HFFc6 (cell line): ENCODE measurements around the gene S100A6. TPM values are rescaled to one million over a fixed set of nuclear protein-coding genes. Genes with fewer than 3 reads are reported as not detected.
"Not testable (repeated sequence)": the region's sequence is repeated elsewhere in the genome, so short reads cannot be mapped to it uniquely, and the experiment has no call there.

ENCODE experiments used
- DNase-seq: peaks from one replicate; pipeline ENCODE4 v3.0.0-alpha.2; 2018
- H3K27ac Mint-ChIP-seq: 2 replicates; pipeline ENCODE4 v1.8.0; 2020; ENCODE audit warnings: mild to moderate bottlenecking, mixed read lengths
- H3K27me3 Mint-ChIP-seq: 2 replicates; pipeline ENCODE4 v1.8.0; 2021; ENCODE audit warnings: mild to moderate bottlenecking, moderate library complexity, mixed read lengths; ENCODE audit not compliant: insufficient read depth
- H3K36me3 Mint-ChIP-seq: 2 replicates; pipeline ENCODE4 v1.8.0; 2021; ENCODE audit warnings: low read depth, mixed read lengths
- H3K4me1 Mint-ChIP-seq: 2 replicates; pipeline ENCODE4 v1.8.0; 2020; ENCODE audit warnings: low read depth, mixed read lengths
- H3K4me3 Mint-ChIP-seq: 2 replicates; pipeline ENCODE4 v1.8.0; 2020; ENCODE audit warnings: mild to moderate bottlenecking, moderate library complexity, mixed read lengths
- H3K9me3 Mint-ChIP-seq: 2 replicates; pipeline ENCODE4 v1.8.0; 2020; ENCODE audit warnings: mild to moderate bottlenecking, mixed read lengths
- CTCF ChIP-seq: fragments of 200-600 bp; sonication (generic); IDR thresholded peaks from 2 replicates; pipeline ENCODE4 v1.5.0; 2021; ENCODE audit warnings: antibody characterized with exemption, mild to moderate bottlenecking
- total RNA-seq, 6 experiments: library from RNA; stranded (reverse); fragmentation: NEBNext Ultra II Directional; extraction: Animal tissue kit (Norgen Biotek cat#: 25700); gene quantifications; 2 replicates in 1 of 6; 3 replicates in 5 of 6; pipeline ENCODE4 v1.2.3, GENCODE V29; 2021

The S100A6 gene
- total RNA-seq, 6 experiments from 2014 or later: 1,971 to 2,311 (median 2,129) TPM

GRCh38 chr1:153578490-153578889 lies 42.7 kb upstream of the S100A6 start:
- TF ChIP-seq CTCF: no peak
- Mint-ChIP-seq H3K36me3 (no peaks in the 10 kb centered on the region), H3K27me3 (no peaks in the 10 kb centered on the region; the same call in 1 of the 2 replicates), H3K4me1 (peaks cover 26% of the 10 kb centered on the region), H3K4me3 (peak overlapping the region; percentile 31), H3K9me3 (no peaks in the 10 kb centered on the region), H3K27ac (peak overlapping the region; percentile 71)
- DNase-seq: peak; percentile 33

- Mint-ChIP-seq H3K4me1 (peaks cover 35% of the 10 kb centered on the region), H3K4me3 (no peak overlapping the region), H3K27me3 (no peaks in the 10 kb centered on the region; the same call in 1 of the 2 replicates), H3K9me3 (no peaks in the 10 kb centered on the region), H3K27ac (peak overlapping the region; percentile 2; the same call in 1 of the 2 replicates), H3K36me3 (no peaks in the 10 kb centered on the region)
- no peak for DNase-seq
- no peak for TF ChIP-seq CTCF
These were observed 41.8 kb upstream of the S100A6 start for GRCh38 chr1:153577624-153578051.

GRCh38 chr1:153577138-153577537 lies 41.3 kb upstream of the S100A6 start:
- H3K4me1 Mint-ChIP-seq: peaks cover 40% of the 10 kb centered on the region
- H3K27me3 Mint-ChIP-seq: no peaks in the 10 kb centered on the region; the same call in 1 of the 2 replicates
- H3K4me3 Mint-ChIP-seq: no peak overlapping the region
- H3K27ac Mint-ChIP-seq: no peak overlapping the region
- no peak for TF ChIP-seq CTCF
- DNase-seq: no peak
- no peaks in the 10 kb centered on the region for H3K9me3 Mint-ChIP-seq
- H3K36me3 Mint-ChIP-seq: no peaks in the 10 kb centered on the region

GRCh38 chr1:153575497-153575896 lies 39.7 kb upstream of the S100A6 start:
- not testable (repeated sequence) for H3K36me3 Mint-ChIP-seq, H3K27ac Mint-ChIP-seq, H3K27me3 Mint-ChIP-seq, DNase-seq, H3K4me3 Mint-ChIP-seq, H3K9me3 Mint-ChIP-seq
- peaks cover 48% of the 10 kb centered on the region for H3K4me1 Mint-ChIP-seq

- H3K9me3 Mint-ChIP-seq, H3K27me3 Mint-ChIP-seq, H3K36me3 Mint-ChIP-seq, H3K27ac Mint-ChIP-seq, DNase-seq, H3K4me3 Mint-ChIP-seq: not testable (repeated sequence)
- H3K4me1 Mint-ChIP-seq: peaks cover 48% of the 10 kb centered on the region
These were observed 39.3 kb upstream of the S100A6 start for GRCh38 chr1:153575081-153575491.

- DNase-seq: no peak
- H3K9me3 Mint-ChIP-seq: no peaks in the 10 kb centered on the region
- TF ChIP-seq CTCF: no peak
- no peaks in the 10 kb centered on the region; the same call in 1 of the 2 replicates for H3K27me3 Mint-ChIP-seq
- H3K4me1 Mint-ChIP-seq: peaks cover 51% of the 10 kb centered on the region
- no peaks in the 10 kb centered on the region for H3K36me3 Mint-ChIP-seq
- H3K4me3 Mint-ChIP-seq: peak overlapping the region; percentile 60
- H3K27ac Mint-ChIP-seq: peak overlapping the region; percentile 79
These were observed 37.6 kb upstream of the S100A6 start for GRCh38 chr1:153573351-153573750.

GRCh38 chr1:153572569-153573015 lies 36.8 kb upstream of the S100A6 start:
- Mint-ChIP-seq H3K4me3 (peak overlapping the region; percentile 60), H3K4me1 (peaks cover 51% of the 10 kb centered on the region), H3K27me3 (no peaks in the 10 kb centered on the region; the same call in 1 of the 2 replicates), H3K36me3 (no peaks in the 10 kb centered on the region), H3K27ac (peak overlapping the region; percentile 79), H3K9me3 (no peaks in the 10 kb centered on the region)
- peak; percentile 85 for DNase-seq
- peak; percentile 92 for TF ChIP-seq CTCF
